NCI-H510A (cell line): ENCODE results near the gene APH1B.
"Not testable (repeated sequence)": the region's sequence is repeated elsewhere in the genome, so short reads cannot be mapped to it uniquely, and the experiment has no call there.

ENCODE experiments used
- DNase-seq: peaks from one replicate; lab custom pipeline; 2025; lab: John Stamatoyannopoulos, UW

The APH1B gene

GRCh38 chr15:63332367-63333124 is 55.1 kb downstream of the APH1B start:
- DNase-seq = no peak

- DNase-seq = no peak
These were observed 57.4 kb downstream of the APH1B start for GRCh38 chr15:63334821-63335220.

GRCh38 chr15:63335543-63336240 is 58.3 kb downstream of the APH1B start:
- no peak for DNase-seq

GRCh38 chr15:63337046-63337445 is 59.6 kb downstream of the APH1B start:
- no peak for DNase-seq

GRCh38 chr15:63338170-63338569 is 60.8 kb downstream of the APH1B start:
- no peak for DNase-seq

DNA sequence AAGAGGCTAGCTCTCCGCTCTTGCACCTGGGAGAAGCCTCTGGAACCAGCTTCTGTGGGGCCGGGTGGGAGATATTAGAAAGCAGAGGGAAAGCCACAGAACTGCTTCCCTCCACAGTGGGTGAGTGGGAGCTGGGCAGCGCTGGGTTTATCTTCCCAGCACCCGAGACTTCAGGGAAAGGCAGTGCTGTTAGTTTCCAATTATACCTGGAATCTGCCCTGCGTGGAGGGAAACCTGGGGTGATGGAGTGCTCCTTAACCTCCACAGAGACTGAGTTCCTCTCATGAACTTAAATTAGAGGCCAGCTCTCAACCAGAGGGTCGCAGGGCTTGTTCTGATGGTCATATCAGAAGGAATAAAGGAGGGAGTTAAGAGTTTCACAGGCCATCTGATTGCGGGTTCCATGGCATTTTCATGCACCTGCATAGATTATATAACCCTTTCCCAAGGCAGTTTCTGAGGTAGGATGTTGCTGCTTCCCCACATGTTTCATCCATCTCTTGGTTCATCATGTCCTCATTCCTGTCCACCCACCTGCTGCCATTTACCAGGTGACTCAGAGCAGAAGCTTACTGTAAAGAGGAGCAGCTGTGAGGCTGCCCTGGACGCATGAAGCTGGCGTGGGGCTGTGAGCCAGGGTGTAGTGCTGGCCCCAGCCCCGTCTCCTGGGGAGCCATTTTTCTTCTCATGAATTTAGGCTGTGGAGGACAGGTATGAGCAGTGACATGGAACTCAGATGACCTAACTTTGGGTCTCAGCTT is 61.8 kb downstream of the APH1B start:
- DNase-seq = no peak

DNA sequence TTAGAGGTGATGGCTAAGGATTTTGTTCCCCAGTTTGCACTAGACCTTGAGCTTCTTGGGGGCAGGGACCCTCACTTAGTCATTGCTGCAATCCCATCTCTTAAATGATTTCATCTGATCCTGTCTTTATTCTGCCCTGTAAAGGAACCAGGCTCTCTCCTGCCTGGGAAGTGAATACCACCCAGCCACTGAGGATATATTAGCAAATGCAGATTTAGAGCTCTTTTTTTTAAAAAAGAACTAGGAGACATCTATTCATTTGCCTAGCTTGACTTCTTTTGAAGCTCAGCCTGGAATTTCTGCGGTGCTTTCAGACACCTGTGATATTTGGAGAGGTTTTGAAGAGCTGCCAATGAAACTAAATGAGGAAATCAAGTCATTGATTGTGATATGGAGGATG is 62.4 kb downstream of the APH1B start:
- no peak for DNase-seq

DNA sequence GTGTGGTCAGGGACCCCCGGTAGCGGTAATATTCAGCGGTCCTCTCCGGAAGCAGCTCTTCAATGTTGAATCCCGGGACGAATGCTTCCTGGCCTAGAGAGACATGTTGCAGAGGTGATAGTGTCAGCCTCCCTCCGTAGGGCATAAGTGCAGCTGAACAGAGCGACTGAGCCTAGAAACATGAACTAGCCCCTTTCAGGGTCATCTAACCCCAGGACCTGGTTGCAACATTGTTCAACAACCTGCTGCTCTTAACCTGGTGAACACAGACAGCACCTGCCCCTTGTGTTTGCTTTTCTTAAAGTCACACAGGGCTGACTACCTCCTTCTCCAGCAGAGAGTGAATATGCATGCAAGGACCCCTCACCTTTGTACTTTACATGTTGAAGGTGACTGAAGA is 62.9 kb downstream of the APH1B start:
- DNase-seq = no peak

DNA sequence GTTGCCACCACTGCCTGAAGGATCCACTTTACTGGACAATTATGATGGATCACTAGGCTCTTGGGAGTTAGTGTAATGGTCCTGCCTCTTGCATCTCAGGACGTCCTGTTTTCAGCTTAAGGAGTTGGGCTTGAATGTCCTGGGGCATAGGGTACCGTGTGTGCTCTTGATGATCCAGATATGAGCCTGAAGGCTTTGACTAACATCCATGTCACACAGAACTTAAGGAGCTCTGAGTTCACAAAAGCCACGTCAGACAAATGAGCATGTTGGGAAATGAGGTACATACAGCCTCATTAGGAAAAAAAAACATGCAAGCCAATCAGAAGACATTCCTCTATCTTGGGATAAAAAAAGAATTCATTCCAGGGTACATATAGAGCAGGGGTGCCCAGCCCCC is 63.5 kb downstream of the APH1B start:
- no peak for DNase-seq

DNA sequence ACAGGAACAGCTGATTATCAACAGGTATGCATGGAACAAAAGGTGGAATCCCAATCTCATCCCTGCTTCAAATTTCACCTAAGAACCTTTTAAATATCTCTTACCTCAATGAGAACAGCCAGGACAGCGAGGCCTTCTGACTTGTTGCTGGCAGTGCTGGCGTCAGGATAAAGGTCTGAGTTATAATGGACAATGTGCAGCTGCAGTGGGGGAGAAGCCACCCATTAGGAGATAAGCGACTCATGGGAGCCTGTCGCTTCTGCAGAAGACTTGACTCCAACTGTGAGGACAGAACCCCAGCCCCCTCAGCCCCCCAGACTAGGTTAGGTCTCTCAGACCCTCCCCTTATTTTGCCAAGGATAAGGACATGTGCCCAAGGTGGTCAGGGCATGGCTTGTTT is 64.5 kb downstream of the APH1B start:
- no peak for DNase-seq

GRCh38 chr15:63342996-63343562 is 65.7 kb downstream of the APH1B start:
- DNase-seq = not testable (repeated sequence)

DNA sequence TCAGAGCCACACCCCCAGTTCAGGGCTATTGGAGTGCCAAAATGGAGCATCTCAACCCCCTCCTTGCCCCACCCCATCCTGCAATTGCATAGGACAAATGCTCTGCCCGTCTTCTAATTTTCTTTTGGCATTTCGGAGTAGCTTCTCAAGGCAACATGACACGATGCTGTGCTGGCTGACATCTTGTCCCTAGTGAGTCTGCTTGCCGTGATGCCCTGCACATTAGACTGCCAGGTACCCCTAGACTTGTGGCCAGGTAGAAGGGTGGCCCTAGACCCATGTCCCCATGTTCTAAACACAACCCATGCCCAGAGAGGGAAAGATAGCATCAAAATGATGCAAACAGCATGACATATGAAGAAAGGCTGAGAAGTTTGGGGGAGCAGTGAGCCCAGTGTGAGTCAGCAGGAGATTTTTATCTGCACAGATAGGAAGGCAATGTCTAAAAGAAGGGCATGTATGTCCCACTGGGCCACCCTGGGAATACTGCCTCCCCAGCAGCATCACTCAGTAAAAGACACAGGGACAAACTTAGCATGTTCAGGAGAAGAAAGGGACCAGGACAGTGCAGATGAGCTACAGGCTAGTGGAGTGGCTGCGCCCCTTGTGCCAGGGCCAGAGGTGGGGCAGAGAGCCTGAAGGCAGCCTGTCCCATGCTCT is 67.5 kb downstream of the APH1B start:
- no peak for DNase-seq

DNA sequence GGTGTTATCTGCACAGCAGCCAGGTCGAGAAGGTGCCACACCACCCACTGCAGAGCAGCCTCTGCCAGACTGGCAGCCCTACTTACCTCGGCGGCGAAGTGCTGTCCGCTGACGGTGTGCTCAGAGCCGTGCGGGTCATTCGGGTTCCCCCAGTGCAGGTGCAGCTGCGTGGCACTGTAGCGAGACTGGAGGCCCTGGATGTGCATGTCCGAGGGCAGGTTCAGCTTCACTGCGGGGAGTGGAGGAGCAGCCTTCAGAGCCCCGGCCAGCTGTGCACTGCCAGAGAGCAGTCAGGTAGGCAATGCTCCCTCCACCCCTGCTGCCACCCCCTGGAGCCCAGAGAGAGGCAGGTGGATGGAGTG is 68.0 kb downstream of the APH1B start:
- DNase-seq = no peak

DNA sequence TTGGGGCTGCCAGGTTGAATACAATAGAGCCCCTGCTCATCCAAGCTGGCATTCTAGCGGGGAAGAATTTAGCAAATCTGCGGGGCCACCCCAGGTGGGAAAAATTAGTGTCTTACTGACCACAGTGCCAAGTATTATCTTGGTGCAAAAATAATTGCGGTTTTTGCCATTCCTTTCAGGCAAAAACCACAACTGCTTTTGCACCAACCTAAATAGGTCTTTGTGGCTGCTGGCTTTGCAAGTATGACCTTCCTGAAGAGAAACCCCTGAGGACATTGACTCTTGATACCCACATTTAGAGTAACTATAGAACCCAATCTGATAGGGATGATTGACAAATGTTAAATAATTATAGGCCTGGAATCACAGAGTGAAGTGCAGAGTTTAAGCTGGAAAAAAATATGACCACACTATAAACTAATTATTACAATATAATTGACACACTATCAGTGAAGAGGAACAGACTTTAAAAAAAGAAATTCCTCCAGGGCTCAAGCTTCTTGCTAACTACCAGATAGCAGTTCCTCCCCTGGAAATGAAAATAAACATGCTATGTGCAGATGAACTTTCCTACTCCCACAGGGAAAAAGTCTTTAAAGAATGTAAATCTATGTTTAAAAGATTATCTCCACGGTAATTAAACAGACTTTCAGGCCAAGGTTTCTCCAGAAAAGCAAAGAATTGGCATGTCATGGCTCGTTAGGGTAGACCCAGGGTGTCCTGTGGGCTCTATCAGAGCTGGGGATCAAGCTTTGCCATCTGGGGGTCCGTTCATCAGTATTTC is 69.9 kb downstream of the APH1B start:
- DNase-seq = no peak

- DNase-seq = no peak
These were observed 71.0 kb downstream of the APH1B start for GRCh38 chr15:63348392-63348791.

DNA sequence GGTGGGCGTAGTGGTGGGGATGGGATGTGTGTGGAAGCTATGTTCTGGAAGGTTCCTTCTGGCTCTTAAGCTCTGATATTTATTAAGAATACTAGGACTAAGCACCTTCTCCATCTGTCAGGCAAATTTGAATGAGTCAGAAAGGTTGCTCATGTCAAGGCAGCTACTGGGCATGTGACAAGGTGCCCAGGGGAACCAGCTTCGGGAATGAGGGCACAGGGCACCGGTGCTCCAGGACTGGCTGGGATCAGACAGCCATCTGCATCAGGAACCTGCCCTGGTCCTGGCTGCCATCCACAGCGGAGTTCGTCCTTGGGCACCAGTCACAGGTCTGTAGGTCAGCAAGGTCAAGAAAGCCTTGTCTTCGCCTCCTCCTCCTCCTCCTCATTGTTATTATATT is 71.8 kb downstream of the APH1B start:
- DNase-seq = no peak

- no peak for DNase-seq
These were observed 72.2 kb downstream of the APH1B start for GRCh38 chr15:63349621-63350020.

DNA sequence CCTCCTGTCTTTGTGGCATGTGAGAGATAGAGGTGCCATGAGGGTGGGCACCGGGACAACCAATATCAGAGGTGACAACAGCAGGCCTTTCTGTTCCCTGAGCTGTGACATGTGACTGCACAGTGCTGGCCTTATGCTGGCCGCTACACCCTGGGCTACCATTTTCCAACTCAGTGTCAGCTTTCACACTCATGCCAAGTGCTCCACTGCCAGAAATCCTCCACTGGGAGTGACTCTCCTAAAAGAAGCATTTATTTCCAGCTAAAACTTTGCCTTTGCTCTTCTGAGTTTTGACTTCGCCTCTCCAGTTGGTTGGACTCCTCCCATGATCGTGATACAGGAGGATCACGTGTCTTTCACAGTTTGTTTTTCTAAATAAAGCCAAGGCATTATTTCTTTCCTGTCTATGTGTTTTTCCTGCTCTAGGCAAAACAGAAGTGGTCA is 72.8 kb downstream of the APH1B start:
- DNase-seq = no peak

- DNase-seq = no peak
These were observed 73.8 kb downstream of the APH1B start for GRCh38 chr15:63351170-63351569.

DNA sequence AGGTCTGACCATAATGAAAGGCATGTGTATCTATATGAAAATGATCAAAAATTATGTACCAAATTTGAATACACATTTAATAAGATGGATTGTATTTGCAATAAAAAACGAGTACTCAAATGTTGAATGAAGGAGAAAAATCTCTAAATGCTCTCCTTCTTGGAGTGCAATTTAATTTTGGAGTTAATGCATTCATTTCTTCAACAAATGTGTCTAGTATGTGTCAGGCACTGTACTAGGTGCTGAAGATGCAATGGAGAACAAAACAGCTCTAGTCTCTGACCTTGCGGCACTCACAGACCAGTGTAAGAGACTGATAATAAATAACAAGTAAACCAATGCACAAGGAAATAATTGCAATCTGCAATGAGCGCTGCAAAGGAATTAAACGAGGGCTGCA is 75.4 kb downstream of the APH1B start:
- DNase-seq = no peak

GRCh38 chr15:63353261-63353660 is 75.9 kb downstream of the APH1B start:
- no peak for DNase-seq
